WTC11 (cell line): ENCODE data around the gene HEPACAM. TPM values are rescaled to one million over a fixed set of nuclear protein-coding genes. Genes with fewer than 3 reads are reported as not detected.

Experiments used
- ARID4B ChIP-seq: sonication (generic); formaldehyde crosslinking; IDR thresholded peaks from 2 replicates; pipeline ENCODE4 v1.8.0; 2023; ENCODE audit warnings: missing genetic modification reagents, mild to moderate bottlenecking, borderline replicate concordance
- ATF2 ChIP-seq: sonication (generic); formaldehyde crosslinking; IDR thresholded peaks from 2 replicates; pipeline ENCODE4 v1.8.1; 2022; ENCODE audit warnings: low read depth, missing genetic modification reagents, borderline replicate concordance
- CDX4 ChIP-seq: fragments of 250-450 bp; sonication (Bioruptor Pico); IDR thresholded peaks from 2 replicates; pipeline ENCODE4 v1.9.0; 2021; ENCODE audit warnings: moderate library complexity, mild to moderate bottlenecking, inconsistent platforms, borderline replicate concordance
- CREM ChIP-seq: sonication (generic); formaldehyde crosslinking; IDR thresholded peaks from 2 replicates; pipeline ENCODE4 v1.8.1; 2022; ENCODE audit warnings: mild to moderate bottlenecking, missing genetic modification reagents, moderate library complexity
- E2F4 ChIP-seq: sonication (generic); formaldehyde crosslinking; IDR thresholded peaks from 2 replicates; pipeline ENCODE4 v1.8.1; 2022; ENCODE audit warnings: low read depth, mild to moderate bottlenecking, moderate library complexity, missing genetic modification reagents, borderline replicate concordance
- ERG ChIP-seq: fragments of 250-450 bp; sonication (Bioruptor Pico); IDR thresholded peaks from 2 replicates; pipeline ENCODE4 v1.8.0; 2021; ENCODE audit warnings: mild to moderate bottlenecking
- FOXP4 ChIP-seq: sonication (generic); formaldehyde crosslinking; IDR thresholded peaks from 2 replicates; pipeline ENCODE4 v1.8.0; 2022; ENCODE audit warnings: mild to moderate bottlenecking, missing genetic modification reagents
- MAX ChIP-seq: sonication (generic); formaldehyde crosslinking; IDR thresholded peaks from 2 replicates; pipeline ENCODE4 v1.8.0; 2022; ENCODE audit warnings: mild to moderate bottlenecking, missing genetic modification reagents
- MLX ChIP-seq: sonication (generic); formaldehyde crosslinking; IDR thresholded peaks from 2 replicates; pipeline ENCODE4 v1.8.1; 2023; ENCODE audit warnings: mild to moderate bottlenecking, missing genetic modification reagents, moderate library complexity
- NR3C1 ChIP-seq: sonication (generic); formaldehyde crosslinking; conservative IDR thresholded peaks from 2 replicates; pipeline ENCODE4 v1.8.1; 2023; ENCODE audit warnings: low read depth, mild to moderate bottlenecking, missing genetic modification reagents
- PRDM15 ChIP-seq: sonication (generic); formaldehyde crosslinking; IDR thresholded peaks from 2 replicates; pipeline ENCODE4 v1.8.0; 2022; ENCODE audit warnings: missing genetic modification reagents
- PREB ChIP-seq: sonication (generic); formaldehyde crosslinking; IDR thresholded peaks from 2 replicates; pipeline ENCODE4 v1.8.1; 2022; ENCODE audit warnings: mild to moderate bottlenecking, missing genetic modification reagents, moderate library complexity, borderline replicate concordance
- RELA ChIP-seq: sonication (generic); formaldehyde crosslinking; IDR thresholded peaks from 2 replicates; pipeline ENCODE4 v1.8.1; 2022; ENCODE audit warnings: missing genetic modification reagents, mild to moderate bottlenecking, borderline replicate concordance
- RORB ChIP-seq: fragments of 250-450 bp; sonication (Bioruptor Pico); IDR thresholded peaks from 2 replicates; pipeline ENCODE4 v1.9.0; 2021; ENCODE audit warnings: mild to moderate bottlenecking
- ZNF121 ChIP-seq: sonication (generic); formaldehyde crosslinking; IDR thresholded peaks from 2 replicates; pipeline ENCODE4 v1.8.0; 2023; ENCODE audit warnings: missing genetic modification reagents
- ZNF232 ChIP-seq: sonication (generic); formaldehyde crosslinking; IDR thresholded peaks from 2 replicates; pipeline ENCODE4 v1.8.0; 2022; ENCODE audit warnings: mild to moderate bottlenecking, missing genetic modification reagents
- ZNF512 ChIP-seq: sonication (generic); formaldehyde crosslinking; IDR thresholded peaks from 2 replicates; pipeline ENCODE4 v1.8.1; 2022; ENCODE audit warnings: missing genetic modification reagents, borderline replicate concordance
- total RNA-seq: library from RNA; stranded (reverse); gene quantifications from 3 replicates; pipeline ENCODE4 v1.2.3, GENCODE V29; 2021

The HEPACAM gene
- total RNA-seq, 1 experiment from 2014 or later: not detected

GRCh38 chr11:124920870-124921609 lies 14.8 kb downstream of the HEPACAM start (continued):
- peak; percentile 98 for TF ChIP-seq ARID4B (CRISPR knock-in tag)
- 0 out of 2 replicates have a peak, but pooled peaks have one; percentile 43 for TF ChIP-seq ZNF512 (CRISPR knock-in tag)
- TF ChIP-seq CDX4 (CRISPR knock-in tag): no peak
- TF ChIP-seq ATF2 (CRISPR knock-in tag): peak; percentile 64; the same call in 1 of the 2 replicates
- TF ChIP-seq RORB (CRISPR knock-in tag): no peak
- 0 out of 2 replicates have a peak, but pooled peaks have one; percentile 52 for TF ChIP-seq NR3C1 (CRISPR knock-in tag)
- TF ChIP-seq E2F4 (CRISPR knock-in tag): peak; percentile 90; the same call in 1 of the 2 replicates
- TF ChIP-seq RELA (CRISPR knock-in tag): peak; percentile 97
- TF ChIP-seq MAX (CRISPR knock-in tag): peak; percentile 96
- no peak for TF ChIP-seq ERG (CRISPR knock-in tag)
- TF ChIP-seq PREB: 0 out of 2 replicates have a peak, but pooled peaks have one; percentile 23
- peak; percentile 95 for TF ChIP-seq ZNF232
- TF ChIP-seq FOXP4 (CRISPR knock-in tag): peak; percentile 99
- no peak; the same call in 1 of the 2 replicates for TF ChIP-seq MLX (CRISPR knock-in tag)
- TF ChIP-seq CREM: peak; percentile 90
- TF ChIP-seq PRDM15: peak; percentile 59; the same call in 1 of the 2 replicates
- TF ChIP-seq ZNF121 (CRISPR knock-in tag): no peak
